Endometrium (tissue), 2 donors: ENCODE measurements around the gene TCERG1L.

ENCODE experiments used
- FAIRE-seq: peaks from 2 replicates; lab custom pipeline; 2012; peaks lifted over from hg19 to GRCh38; lab: Jason Lieb, UNC
- donor health status: control.
- donor health status: control.

The TCERG1L gene

GRCh38 chr10:131065673-131066305, 245.7 kb downstream of the TCERG1L start:
- FAIRE-seq = no peak

GRCh38 chr10:131063311-131063710, 248.2 kb downstream of the TCERG1L start:
- no peak for FAIRE-seq

GRCh38 chr10:131062621-131063260, 248.8 kb downstream of the TCERG1L start:
- FAIRE-seq = no peak

- no peak for FAIRE-seq
These were observed 250.3 kb downstream of the TCERG1L start for GRCh38 chr10:131061216-131061615.

GRCh38 chr10:131059881-131060280, 251.6 kb downstream of the TCERG1L start:
- FAIRE-seq = no peak

GRCh38 chr10:131058799-131059198, 252.7 kb downstream of the TCERG1L start:
- no peak for FAIRE-seq

GRCh38 chr10:131056781-131057180, 254.7 kb downstream of the TCERG1L start:
- no peak for FAIRE-seq

- no peak for FAIRE-seq
These were observed 255.4 kb downstream of the TCERG1L start for GRCh38 chr10:131056091-131056579.

- no peak for FAIRE-seq
These were observed 256.1 kb downstream of the TCERG1L start for GRCh38 chr10:131055437-131055836.

- FAIRE-seq = no peak
These were observed 258.3 kb downstream of the TCERG1L start for GRCh38 chr10:131053192-131053591.

- no peak for FAIRE-seq
These were observed 261.3 kb downstream of the TCERG1L start for GRCh38 chr10:131050162-131050766.

GRCh38 chr10:131049016-131049415, 262.5 kb downstream of the TCERG1L start:
- FAIRE-seq = no peak

GRCh38 chr10:131048606-131049005, 262.9 kb downstream of the TCERG1L start:
- FAIRE-seq = no peak

- no peak for FAIRE-seq
These were observed 264.0 kb downstream of the TCERG1L start for GRCh38 chr10:131047501-131047900.

- FAIRE-seq = no peak
These were observed 265.3 kb downstream of the TCERG1L start for GRCh38 chr10:131046194-131046593.

- FAIRE-seq = no peak
These were observed 267.0 kb downstream of the TCERG1L start for GRCh38 chr10:131044379-131045111.

- no peak for FAIRE-seq
These were observed 268.4 kb downstream of the TCERG1L start for GRCh38 chr10:131043039-131043691.
